ENCODE data around the gene USP49.
"Not testable (repeated sequence)": the region's sequence is repeated elsewhere in the genome, so short reads cannot be mapped to it uniquely, and the experiment has no call there.

Gene USP49

DNA sequence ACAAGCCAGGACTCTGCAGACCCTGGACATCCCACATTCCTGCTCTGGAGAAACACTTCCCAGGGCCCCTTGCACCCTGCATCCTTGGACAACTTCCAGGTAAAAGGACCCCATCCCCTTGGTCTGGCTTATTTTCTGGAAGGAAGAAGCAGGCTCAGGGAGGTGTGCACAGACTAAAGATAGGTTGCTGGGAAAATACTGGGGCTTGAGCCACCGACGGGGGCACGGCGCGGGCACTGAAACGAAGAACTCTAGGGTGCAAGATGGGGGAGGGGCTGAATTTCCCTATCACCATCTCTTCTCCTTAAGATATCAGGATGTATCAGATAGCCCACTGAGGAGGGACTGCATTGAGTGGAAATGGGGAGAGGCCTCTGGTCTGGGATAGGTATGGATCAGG lies 116.3 kb downstream of the USP49 start:
- no peak for DNase-seq

DNA sequence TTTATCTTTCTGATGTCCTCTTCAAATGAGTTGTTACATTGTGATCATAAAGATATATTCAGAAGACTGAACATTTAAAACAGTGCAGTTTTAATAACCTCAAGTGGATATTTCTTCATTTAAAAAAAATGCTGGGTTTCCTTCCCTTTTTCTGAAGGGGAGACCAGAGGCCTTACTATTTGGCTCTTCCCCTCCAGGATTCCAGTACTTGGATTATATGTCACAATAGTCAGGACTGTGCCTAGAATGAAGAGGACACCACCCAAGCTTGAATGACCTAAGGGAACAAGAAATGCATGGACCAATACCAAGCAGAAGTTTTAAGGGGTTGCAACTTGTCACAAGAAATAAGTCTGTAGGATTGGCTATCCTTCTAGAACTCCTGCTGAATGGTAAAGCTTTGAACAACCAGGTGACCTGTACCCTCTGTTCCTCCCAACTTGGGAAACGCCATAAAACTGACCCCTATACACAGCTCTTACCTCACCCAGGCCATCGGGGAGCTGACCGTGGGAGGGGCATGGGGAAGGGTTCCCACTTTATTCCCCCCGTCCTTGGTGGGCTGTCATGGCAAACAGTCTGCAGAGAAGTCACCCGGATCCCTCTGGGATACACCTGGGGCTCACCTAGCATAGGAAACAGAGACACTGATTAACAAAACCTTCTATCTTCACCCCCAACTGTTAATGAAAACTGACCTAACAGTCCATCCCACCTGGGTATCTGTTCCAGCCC lies 117.5 kb downstream of the USP49 start:
- no peak for DNase-seq

DNA sequence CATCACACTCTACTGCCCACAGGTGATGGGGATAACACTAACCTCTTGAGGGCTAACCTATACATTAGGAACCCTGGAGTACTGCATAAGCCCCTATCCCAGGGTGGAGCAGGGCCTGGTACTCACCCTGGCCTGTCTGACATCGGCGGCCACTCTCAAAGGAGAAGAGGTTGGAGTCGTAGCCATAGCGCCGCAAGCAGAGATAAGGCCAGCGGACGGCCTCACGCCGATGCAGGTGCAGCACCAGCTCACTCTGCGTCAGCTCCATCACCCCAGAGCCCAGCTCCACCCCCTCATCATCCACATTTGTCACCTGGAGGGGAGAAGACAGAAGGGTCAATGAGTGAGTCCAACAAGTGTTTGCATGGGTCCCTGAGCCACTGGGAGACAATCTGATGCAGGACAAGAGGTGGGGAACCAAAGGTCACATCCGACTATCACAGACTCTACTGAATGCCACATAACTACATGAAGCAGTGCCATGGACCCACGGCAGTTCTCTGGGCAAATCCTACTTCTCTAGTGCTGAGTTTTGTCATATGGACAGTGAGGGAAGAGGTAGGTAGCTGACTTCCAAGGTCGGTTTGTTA lies 119.8 kb downstream of the USP49 start:
- no peak for DNase-seq

DNA sequence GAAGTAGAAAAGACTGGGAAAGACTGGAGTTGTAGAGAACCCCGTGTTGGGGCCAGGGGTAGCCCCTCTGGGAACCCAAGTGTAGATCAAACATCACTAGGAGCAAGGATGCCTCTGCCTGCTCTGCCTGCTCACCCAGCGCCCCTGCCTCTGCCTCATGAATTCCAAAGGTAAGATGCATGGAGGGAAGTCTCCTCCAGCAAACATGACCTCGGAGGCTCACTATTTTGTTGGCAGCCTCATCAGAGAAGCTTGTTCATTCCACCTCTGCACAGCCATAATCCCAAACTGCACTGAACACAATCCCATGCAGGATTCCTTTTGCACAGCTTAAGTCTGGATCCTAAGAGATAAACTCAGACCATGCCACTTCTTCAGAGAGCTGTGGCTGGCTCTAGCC lies 120.3 kb downstream of the USP49 start:
- no peak for DNase-seq

DNA sequence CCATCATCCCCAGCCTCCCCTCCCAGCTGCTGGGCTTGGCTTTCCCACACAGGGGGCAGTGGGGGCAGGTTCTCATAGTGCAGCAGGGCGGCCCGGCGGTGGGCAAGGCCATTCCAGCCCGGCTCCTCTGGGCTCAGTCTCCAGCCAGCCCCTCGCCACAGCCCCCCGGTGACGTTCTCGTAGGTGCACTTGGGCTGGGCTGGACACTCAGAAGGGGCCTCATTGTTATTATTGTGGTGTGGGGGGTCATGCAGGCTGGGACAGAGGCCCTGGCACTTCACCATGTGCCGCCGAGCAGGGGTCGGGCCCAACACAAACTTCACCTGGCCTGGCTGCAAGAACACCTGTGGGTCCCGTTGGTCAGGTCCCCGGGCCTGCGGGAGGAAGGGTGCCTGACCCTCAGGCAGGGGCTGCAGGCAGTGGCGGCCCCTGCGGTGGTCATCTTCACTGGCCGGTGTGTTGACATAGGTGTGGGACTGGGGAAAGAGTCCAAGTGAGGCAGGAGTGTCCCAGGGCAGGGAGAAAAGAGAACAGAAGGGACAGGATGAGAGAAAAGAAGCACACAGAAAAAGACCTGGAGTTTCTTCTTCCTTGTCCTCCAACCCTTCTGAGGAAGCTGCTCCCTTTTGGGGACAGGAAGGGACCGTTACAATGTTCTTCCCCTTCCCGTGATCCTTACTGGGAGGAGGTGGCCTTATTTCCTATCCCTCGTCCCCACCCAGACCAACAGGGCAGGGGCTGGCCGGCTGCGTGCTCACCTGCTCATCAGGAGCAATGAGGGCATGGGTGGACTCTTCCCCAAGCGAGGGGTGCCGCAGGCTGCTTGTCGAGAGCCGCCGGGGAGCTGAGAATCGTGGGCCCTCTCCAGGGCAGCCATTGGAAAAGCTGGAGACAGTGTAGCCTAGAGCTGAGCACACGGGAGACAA lies 123.9 kb downstream of the USP49 start:
- DNase-seq = no peak

DNA sequence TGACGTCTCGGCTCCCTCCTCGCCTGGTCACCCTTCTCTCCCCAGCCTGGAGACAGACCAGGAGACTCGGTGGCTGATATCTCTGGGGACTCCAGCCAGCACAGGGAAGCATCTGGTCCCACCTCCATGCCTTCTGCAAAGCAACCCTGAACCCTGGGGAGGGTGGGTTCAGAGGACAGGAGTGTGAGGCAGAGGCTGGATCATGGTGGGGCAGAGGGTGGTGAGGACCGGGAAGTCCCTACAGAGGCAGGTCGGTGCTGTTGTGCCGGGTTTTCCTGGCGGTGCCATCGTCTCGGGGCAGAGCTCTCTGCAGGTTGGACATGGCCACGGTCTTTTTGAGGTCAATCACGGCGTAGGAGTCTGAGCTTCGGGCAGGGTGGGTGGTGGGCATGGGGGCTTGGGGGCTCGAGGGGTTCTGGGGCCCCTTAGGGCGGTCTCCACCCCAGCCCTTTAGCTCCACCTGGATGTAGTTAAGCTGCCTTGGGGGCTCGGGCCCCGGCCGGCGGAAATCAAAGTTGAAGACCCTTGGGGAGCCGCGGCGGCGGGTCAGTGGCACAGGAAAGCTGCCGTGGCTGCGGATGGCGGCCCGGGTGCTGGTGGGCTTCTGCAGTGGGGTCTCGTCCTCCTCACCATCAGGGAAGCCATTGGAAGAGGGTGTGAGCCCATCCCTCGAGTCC lies 124.7 kb downstream of the USP49 start:
- DNase-seq = no peak

DNA sequence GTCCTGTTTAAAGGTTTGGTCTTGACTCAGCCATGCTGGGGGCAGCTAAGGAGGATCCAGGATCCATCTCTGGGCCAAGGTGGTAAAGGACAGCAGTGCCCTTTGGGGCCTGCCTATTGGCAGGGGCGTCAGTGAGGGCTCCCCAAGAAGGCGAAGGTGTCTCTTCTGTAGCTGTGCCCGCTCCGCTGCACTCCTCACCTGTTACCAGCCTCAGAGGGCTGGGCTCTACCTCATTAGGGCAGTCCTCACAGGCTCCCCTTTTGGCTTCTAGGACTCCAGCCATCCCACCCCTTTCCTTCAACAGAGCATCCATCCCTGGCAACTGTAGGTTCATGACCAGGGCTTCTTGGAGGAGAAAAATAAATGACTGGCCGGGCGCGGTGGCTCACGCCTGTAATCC lies 125.8 kb downstream of the USP49 start:
- DNase-seq = no peak

DNA sequence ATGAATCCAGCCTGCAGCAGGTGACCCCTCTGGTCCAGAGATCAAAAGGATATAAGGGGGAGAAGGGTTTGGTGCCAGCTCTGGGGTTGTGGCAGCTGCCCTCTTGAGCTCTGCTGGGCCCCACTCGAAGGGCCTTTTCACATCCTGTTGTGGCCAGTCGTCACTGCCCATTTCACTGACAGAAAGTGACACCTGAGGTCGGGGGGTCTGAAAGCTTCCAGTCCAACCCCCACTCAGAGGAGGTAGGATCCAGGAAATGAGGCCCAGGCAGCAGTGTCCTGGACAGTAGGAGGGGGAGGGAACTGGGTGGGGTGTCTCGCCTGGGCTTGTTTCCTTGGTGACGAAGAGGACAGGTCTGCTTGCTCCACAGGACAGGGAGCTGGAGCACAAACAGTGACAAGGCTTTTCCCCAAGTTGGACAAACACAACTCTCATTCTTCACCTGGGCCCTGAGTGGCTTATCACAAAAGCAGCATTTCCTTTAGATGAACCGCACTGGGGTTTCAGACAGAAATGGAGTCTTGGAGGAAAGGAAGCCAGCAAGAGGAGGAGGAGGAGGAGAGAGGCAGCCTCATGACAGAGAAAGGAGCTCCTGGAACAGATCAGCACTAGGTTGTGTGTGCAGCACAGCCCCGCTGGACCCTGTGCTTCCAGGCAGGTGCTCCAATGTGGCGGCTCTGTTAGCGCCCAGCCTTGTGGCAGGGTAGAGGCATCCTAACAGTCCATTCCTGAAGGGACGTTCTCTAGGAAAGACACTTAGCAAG lies 126.4 kb downstream of the USP49 start:
- DNase-seq = no peak

DNA sequence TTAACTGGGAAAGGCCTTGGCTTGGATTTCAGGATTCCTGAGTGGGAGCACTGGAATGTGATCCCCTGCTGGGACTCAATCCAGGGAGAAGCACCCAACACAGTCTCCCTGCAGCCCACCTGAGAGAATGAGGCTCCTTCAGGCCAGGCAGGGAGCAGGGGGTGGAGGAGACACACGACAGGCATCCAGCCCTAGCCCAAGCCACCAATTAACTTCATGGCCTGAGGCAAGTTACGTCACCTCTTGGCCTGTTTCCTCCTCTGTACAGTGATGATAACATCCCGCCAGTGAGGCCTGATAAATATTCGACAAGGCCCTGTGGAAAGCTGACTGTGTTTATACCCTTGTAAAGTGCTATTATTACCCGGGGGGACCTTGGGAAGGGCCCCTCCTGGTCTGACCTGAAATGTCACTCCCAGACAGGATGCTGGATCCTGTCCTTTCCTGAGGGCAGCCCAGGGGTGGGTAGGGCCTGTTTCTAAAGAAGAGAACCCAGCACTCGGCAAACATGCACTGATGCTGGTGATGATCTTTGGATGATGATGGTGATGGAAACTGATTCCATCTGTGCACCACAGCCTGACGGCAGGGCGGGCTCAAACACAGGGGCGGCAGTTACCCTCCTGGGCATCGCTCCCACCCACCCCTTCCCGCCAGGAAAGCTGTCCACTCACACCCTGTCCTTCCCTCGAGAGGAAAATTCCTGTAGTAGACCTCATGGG lies 127.9 kb downstream of the USP49 start:
- no peak for DNase-seq

DNA sequence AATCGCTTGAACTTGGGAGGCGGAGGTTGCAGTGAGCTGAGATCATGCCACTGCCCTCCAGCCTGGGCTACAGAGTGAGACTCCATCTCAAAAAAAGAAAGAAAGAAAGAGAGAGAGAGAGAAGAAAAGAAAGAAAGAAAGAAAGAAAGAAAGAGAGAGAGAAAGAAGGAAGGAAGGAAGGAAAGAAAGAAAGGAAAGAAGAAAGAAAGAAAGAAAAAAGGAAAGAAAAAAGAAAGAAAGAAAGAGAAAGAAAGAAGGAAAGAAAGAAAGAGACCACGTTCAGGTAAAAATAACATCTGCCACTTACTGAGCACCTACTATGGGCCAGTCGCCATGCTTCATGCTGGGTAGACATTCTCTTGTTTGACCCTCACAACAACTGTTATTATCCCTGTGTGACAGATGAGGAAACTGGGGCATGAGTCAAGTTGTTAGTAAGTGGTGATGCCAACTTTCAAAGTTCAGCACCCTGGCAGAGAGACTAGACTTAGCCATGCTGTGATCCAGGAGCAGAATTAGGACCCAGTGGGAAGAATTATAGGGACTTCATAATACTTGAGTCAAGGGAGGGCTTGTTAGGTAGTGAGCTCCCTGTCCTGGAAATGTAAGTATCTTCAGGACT lies 129.0 kb downstream of the USP49 start:
- DNase-seq = not testable (repeated sequence)

DNA sequence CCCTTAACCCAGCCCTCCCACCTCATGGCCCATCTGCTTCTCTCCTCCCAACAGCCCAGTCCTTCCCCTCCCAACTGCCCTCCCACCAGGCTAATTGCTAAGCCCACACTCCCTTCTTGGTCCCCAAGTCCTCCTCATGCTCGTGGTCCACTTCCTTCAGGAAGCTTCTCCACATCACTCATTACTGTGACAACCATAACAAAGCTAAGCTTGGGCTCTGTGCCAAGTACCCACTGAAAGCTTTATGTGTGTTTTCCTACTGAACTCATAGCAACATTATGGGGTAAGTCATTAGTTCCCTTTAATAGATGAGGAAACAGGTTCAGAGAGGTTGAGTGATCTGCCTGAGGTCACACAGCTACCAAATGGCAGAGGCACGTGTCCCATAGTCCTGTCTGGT lies 131.7 kb downstream of the USP49 start:
- no peak for DNase-seq

DNA sequence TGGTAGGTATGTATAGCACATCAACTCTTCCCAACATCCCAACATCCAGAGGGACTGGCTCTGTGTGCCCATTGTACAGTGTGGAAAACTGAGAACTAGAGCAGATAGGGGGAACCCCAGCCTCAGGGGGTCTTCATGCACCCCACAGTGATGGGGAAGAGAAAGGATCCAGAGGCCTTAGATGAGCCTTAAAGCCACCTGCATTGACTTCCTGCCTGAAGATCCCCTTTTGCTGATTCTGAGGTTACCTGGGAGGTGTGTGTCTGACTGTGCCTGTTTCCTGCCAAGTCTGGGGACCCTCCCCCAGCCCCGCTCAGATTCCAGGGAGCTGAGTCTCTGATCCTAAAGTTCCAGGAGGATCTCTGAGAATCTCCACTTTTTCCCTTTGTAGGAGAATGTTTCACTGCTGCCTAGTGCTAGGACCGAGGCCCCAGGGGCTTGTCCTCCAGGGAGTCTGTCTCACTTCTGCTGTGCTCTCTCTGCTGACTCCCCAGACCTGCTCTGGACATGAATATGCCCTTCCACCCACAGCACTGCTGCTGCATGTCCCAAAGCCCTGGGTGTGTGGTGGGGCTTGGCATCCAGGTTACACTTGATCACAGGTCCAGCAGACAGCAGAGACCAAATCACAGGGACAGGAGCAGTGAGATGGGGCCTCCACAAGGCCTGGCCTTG lies 135.1 kb downstream of the USP49 start:
- no peak for DNase-seq

DNA sequence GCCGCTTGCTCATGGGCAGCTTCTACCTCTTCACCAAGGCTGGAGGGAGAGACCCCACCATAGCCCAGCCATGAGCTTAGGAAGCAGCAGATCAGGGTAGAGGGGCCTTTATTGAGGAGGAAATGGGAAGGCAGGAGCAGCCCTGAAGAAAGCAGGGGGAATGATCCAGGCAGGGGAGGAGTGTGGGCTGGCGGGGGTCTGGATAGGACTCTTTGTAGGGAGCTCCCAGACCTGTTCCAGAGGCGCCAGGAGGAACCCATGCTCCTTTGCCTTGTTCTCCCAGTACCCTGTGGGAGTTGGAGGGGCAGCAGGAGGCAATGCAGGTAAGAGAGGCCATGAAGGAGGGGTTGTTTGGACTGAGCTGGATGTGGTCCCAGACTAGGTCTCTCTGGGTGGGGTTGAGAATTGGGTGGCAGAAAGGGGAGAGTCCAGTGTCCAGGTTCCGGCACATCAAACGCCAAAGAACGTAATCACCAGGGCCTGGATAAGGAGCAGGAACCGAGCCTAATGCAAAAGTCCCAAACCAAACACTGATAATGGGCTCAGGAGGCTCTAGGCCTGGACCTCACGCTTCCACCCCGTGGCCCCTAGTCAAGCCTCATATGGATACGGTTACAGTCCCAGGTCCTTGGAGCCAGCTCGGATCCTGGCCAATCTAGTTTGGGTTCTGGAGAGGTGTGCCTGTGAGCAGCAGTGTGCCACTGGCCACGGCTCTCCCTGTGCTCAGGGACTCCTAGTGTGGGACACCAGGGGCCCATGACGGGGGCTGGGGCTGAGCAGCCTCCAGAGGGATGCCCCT lies 135.9 kb downstream of the USP49 start:
- no peak for DNase-seq

DNA sequence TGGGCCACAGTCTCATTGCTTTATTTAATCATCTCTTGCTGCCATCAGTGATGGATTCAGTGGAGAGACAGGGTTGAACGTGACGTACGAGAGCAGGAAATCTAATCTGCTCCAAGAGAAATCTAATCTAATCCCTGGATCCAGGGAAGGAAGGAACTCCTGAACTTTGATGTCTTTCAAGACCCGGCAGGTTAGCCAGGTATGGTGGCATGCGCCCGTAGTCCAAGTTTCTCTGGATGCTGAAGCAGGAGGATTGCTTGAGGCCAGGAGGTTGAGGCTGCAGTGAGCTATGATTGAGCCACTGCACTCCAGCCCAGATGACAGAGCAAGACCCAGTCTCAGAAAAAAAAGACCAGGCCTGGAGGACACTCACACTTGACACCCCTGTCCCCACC lies 136.5 kb downstream of the USP49 start:
- no peak for DNase-seq

DNA sequence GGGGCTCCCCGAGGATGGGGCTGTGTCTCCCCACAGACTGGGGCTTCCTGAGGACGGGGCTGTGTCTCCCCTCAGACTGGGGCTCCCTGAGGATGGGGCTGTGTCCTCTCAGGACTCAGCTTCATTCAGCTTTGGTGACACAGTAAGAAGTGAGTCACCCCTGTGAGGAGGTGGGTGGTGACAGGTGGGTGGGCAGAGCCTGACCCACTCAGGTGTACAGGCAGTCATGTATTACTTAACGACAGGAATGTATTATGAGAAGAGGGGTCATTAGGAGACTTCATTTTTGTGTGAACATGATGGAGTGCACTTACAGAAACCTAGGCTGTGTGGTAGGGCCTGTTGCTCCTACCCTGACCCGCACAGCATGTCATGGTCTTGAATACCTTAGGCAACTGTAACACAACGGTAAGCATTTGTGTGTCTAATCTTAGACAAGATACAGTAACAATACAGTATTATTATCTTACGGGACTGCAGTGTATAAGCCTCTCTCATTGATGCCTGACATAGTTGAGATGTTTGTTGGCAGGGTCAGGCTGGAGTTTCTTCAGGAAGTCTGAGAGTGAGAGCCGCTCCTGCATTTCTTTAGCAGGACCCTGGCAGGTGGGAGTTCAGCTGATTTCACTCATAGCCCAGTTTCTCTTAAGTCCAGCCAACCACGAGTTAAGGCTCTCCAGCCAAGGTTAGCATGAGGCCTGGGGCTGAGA lies 137.1 kb downstream of the USP49 start:
- no peak for DNase-seq

DNA sequence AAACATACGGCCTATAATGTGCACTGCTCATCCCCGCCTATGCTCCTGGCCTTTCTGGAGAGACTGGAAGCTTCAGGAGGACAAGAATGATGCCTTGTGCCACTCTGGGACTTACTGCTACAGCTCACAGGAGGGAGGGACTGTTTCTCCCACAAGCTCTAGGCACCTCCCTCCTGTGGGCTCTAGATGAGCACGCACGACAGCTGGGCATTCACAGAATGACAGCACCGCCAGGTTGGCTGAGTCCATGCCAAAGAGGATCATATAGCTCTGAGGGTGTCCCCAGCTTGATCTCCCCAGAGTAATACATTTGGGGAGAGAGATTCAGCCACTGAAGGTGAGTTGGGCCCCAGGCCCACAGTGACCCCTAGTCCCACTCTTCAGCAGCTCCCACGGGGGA lies 137.9 kb downstream of the USP49 start:
- no peak for DNase-seq

DNA sequence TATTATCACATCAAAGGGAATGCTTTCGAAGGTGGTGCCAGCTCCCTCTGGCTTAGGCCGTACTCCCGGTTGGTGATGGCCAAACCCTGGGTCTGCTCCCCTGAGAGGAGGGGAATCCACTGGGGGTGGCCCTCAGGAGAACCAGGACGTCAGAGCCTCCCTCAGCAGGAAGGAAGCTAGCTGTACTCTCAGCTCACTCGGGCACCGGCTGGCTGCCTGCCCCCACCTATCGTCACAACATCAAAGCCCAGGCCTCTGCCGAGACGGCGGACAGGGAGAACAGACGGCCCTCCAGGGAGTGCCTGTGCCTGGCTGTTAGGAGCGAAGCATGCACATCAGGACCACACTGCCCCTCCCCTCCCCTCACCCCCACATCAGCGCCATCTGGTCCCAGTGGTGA lies 138.8 kb downstream of the USP49 start:
- no peak for DNase-seq

DNA sequence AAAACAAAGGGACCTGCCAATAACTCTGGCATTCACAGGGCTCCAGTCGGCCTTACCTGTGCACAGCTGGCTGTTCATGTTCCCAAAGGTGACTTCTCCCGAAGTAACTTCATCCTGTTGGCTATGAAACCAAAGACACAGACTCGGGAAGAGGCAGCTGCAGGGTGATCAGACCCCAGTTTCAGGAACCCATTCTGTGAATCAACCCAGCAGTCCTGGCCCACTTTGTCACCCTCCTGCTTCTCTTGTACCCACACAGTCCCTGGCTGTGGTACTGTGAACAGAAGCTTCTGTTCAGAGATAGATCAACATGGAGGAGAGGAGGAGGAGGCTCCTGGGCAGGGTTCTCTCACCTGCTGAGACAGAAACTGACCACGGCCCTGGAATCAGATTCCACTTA lies 139.3 kb downstream of the USP49 start:
- DNase-seq = no peak

DNA sequence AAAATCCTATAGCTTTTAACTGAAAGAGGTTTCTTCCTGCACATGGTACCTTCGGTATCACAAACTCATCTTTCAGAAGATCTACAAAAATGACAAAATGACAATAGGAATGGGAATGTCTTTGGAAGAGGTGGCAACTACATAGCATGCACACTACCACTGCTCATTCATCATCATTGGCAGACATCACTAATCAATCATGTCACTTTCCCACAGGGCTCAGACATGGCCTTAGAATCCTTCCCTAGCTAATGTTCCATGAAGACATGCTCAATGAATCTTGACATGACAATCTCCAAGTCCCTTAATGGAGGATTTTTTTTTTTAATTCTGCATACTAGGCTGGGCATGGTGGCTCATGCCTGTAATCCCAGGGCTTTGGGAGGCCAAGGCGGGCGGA lies 144.8 kb downstream of the USP49 start:
- DNase-seq = no peak

Measured in CD4-positive, alpha-beta T cell treated with Interleukin-6 for 4 hours (primary cell).